Retinal pigment epithelial cell (primary cell): ENCODE data around the gene PACS1.
A peak's percentile ranks its signal among the peaks of the same experiment; 100 is the strongest.

Experiments
- DNase-seq: peaks from one replicate; pipeline ENCODE4 v3.0.0-alpha.2; 2010; ENCODE audit warnings: low read depth
- H3K4me3 ChIP-seq: 2 replicates; pipeline ENCODE4 v1.5.1; 2011; ENCODE audit warnings: mild to moderate bottlenecking, low read length, control low read depth, moderate library complexity
- TF ChIP-seq, protein P1 (sequence below): conservative IDR thresholded peaks from 2 replicates; pipeline ENCODE4 v1.5.1; 2011; ENCODE audit warnings: low read depth, low read length, control low read depth, inconsistent platforms

The PACS1 gene

DNA sequence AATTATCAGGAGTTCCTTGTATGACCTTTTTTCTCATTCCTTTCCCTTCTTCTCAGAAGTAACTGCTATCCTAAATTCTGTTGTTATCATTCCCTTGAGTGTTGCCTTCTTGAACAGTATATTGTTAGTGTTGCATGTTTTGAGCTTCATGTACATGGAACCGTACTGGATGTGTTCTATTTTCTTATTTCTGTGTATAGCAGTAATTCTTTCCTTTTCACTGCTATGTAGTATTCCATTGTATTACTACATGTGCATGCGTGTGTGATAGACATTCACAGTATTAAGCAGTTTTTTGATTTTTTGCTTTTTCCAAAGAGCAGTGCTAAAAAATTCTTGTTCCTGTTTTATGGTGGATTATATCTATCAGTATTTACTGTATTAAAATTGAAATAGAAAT is 108.1 kb downstream of the PACS1 start:
- DNase-seq: no peak
- H3K4me3 ChIP-seq: no peak overlapping the region
- TF ChIP-seq, protein P1, sequence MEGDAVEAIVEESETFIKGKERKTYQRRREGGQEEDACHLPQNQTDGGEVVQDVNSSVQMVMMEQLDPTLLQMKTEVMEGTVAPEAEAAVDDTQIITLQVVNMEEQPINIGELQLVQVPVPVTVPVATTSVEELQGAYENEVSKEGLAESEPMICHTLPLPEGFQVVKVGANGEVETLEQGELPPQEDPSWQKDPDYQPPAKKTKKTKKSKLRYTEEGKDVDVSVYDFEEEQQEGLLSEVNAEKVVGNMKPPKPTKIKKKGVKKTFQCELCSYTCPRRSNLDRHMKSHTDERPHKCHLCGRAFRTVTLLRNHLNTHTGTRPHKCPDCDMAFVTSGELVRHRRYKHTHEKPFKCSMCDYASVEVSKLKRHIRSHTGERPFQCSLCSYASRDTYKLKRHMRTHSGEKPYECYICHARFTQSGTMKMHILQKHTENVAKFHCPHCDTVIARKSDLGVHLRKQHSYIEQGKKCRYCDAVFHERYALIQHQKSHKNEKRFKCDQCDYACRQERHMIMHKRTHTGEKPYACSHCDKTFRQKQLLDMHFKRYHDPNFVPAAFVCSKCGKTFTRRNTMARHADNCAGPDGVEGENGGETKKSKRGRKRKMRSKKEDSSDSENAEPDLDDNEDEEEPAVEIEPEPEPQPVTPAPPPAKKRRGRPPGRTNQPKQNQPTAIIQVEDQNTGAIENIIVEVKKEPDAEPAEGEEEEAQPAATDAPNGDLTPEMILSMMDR: no peak

DNA sequence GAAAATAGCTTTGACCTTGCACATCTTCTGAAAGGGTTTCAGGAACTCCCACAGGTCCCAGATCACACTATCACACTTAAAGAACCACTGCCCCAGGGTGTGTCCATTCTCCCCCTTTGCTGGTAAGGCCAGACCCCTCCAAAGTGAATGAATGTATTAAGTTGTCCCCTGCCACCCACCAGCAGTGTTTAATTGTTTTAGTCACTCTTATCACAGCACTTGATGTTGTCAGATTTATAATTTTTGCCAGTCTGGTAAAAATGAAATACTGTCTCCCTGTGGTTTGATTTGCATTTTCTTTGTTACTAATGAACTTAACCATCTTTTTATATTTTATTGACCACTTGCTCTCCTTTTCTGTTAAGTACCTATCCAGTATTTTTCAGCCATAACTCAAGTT is 108.8 kb downstream of the PACS1 start:
- no peak for DNase-seq
- TF ChIP-seq, protein P1: no peak
- H3K4me3 ChIP-seq: no peak overlapping the region

DNA sequence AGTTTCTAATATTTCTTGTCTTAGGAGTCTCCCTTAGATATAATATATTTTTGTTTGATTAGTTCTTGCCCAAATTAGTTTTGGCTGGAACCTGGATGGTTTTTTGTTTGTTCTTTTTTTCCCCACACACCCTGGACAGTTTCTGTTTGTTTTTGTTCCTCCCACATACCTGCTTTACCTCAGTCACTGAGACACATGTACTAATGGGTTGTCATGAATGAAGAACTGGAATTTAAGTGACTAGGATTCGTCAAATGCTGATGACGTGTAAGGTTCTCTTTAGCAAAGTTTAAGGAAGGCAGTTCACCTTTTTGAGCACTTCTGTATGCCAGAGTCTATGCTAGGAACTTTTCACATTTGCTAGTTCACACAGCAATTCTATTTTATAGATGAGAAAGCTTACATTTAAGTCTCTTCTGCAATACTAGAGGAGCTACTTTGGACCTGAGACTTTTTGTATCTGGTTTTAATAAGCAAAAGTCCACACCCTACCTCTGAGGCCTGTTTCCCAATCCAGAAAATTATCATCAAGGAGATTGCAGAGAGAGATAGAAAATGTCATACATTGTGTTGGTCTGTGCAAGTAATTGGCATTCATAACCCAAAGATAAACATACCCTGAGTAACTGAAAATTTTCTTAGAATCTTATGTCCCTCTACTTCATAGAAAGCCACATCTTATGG is 111.7 kb downstream of the PACS1 start:
- no peak for DNase-seq
- H3K4me3 ChIP-seq: no peak overlapping the region
- TF ChIP-seq, protein P1: no peak

DNA sequence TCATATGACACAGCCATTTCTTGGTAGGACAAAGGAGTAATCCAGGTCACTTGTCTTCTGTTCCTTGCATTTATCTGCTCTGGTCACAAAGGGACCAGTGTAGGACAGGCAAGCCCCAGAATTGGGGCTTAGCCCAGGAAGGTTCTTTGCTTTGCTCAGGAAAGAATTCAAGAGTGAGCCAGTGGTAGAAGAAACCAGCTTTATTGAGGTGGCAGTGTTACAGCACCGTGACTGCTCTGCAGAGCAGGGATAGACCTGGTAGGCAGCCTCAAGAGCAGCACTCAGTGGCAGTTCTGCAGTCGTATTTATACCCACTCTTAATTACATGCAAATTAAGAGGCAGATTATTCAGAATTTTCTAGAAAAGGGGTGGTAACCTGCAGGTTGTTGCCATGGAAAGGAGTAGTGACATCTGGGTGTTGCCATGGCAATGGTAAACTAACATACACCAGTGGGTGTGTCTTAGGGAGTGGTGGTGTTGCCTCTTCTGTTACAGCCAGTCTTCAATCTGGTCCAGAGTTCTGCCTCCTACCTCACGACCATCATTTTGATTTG is 113.5 kb downstream of the PACS1 start:
- no peak for DNase-seq
- TF ChIP-seq, protein P1: no peak
- H3K4me3 ChIP-seq: no peak overlapping the region

DNA sequence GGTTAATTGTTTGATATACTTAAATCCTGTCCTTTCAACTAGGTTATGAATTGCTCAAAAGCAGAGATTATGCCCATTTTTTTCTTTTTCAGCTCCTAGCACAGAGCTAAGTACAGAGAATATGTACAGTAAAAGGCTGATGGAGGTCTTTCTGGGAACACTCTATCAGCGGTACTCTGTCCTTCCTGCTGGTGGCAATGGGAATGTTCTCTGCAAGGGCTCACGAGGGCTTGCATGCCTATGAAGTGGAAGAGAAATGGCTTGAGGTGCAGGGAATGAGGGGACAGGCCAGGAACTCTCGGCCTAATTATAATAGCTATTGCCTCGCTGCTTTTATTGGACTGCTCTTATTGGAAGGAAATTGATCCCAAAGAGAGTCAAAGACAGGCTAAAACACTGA is 114.7 kb downstream of the PACS1 start:
- DNase-seq: no peak
- no peak overlapping the region for H3K4me3 ChIP-seq
- TF ChIP-seq, protein P1: peak; percentile 18

DNA sequence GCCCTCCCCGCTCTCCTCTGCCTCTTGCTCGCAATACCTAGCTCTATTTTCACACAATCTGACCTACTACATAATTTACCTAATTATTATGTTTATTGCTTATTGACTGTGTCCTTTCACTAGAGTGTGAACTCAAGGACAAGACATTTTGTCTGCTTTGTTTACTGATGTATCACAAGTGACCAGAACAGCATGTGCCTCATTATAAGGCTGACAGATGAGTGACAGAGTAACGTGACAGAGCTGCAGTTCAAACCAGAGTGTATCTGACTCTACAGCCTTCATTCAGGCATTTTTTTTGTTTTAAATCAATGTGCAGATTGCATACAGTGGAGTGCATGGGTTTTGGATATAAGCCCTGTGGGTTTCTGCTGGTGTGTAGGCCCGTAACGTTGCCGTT is 116.4 kb downstream of the PACS1 start:
- TF ChIP-seq, protein P1: no peak
- H3K4me3 ChIP-seq: no peak overlapping the region
- DNase-seq: no peak

DNA sequence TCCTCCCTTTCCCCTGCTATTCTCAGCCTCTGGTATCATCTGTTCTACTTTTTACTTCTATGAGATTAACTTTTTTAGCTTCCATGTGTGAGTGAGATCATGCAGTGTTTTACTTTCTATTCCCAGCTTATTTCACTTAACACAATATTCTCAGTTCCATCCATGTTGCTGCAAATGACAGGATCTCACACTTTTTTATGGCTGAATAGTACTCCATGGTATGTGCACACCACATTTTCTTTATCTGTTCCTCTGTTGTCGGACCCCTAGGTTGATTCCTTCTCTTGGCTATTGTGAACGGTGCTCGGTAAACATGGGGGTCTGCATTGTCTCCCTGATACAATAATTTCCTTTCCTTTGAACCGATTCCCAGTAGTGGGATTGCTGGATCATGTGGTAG is 117.4 kb downstream of the PACS1 start:
- no peak overlapping the region for H3K4me3 ChIP-seq
- TF ChIP-seq, protein P1: no peak
- no peak for DNase-seq
